ENCODE data around the gene PRKCZ. TPM values are rescaled to one million over a fixed set of nuclear protein-coding genes. Genes with fewer than 3 reads are reported as not detected.

The PRKCZ gene
- total RNA-seq, 1 donor from 2014 or later = 32.6 TPM

DNA sequence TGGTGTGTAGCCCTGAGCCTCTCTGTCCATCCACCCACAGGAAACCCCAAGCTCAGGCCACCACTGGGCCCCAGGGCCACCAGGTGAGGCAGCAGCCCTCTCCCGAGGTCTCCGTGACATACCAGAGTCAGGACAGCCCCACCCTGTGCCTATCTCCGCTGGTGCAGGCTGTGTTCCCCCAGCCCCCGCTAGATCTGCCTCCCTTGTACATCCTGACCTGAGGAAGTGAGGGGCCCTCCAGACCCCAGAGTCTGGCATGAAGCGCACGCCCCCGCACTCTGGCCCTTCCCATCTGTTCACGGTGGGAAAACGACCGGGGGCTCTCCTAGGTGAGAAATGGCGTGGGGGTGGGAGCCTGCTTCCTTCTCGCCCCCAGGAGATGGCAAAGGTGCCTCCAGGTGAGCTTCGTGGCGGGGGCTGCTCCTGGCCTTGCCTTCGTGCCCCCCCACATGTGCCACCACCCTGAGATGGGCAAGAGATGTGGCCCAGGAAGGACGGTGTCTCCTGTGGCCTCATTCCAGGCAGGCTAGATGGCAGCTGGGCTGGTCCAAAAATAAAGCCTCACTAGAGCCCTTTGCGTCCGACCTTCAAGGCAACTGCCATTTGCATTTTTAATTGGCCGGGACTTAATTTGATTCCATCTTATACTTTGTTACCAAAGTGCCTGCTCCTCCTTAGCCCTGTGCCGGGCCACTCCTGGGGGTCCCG lies 28.0 kb upstream of the PRKCZ start:
- Histone ChIP-seq H3K9ac (ENCODE audit: low read length) (no peak overlapping the region), H3K27ac (ENCODE audit: low read depth, low read length) (no peak overlapping the region), H3K9me3 (ENCODE audit: insufficient read depth, low read depth, low read length) (no peaks in the 10 kb centered on the region), H4K20me1 (ENCODE audit: insufficient read depth, low read length) (no peaks in the 10 kb centered on the region), H3K36me3 (ENCODE audit: insufficient read depth, low read length) (no peaks in the 10 kb centered on the region), H3K4me1 (ENCODE audit: insufficient read depth, low read length) (no peaks in the 10 kb centered on the region), H2AFZ (ENCODE audit: low read depth, low read length) (no peak overlapping the region), H3K79me2 (ENCODE audit: insufficient read depth, low read length) (no peaks in the 10 kb centered on the region), H3K27me3 (ENCODE audit: insufficient read depth, low read length) (peaks cover 35% of the 10 kb centered on the region), H3K4me3 (ENCODE audit: insufficient read depth, low read depth, low read length) (no peak overlapping the region), H3K4me2 (ENCODE audit: low read length) (no peak overlapping the region)
- no peak overlapping the region for H3K27ac Mint-ChIP-seq (ENCODE audit: unreplicated experiment)
- peaks cover 1% of the 10 kb centered on the region for H3K4me1 Mint-ChIP-seq (ENCODE audit: low read depth, unreplicated experiment)
- H3K36me3 Mint-ChIP-seq (ENCODE audit: low read depth, unreplicated experiment) = no peaks in the 10 kb centered on the region
- TF ChIP-seq EZH2 (IDR thresholded peaks at IDR 0.05; ENCODE audit: insufficient read depth, low read length) = no peak
- TF ChIP-seq, protein P1, sequence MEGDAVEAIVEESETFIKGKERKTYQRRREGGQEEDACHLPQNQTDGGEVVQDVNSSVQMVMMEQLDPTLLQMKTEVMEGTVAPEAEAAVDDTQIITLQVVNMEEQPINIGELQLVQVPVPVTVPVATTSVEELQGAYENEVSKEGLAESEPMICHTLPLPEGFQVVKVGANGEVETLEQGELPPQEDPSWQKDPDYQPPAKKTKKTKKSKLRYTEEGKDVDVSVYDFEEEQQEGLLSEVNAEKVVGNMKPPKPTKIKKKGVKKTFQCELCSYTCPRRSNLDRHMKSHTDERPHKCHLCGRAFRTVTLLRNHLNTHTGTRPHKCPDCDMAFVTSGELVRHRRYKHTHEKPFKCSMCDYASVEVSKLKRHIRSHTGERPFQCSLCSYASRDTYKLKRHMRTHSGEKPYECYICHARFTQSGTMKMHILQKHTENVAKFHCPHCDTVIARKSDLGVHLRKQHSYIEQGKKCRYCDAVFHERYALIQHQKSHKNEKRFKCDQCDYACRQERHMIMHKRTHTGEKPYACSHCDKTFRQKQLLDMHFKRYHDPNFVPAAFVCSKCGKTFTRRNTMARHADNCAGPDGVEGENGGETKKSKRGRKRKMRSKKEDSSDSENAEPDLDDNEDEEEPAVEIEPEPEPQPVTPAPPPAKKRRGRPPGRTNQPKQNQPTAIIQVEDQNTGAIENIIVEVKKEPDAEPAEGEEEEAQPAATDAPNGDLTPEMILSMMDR (IDR thresholded peaks at IDR 0.05; ENCODE audit: insufficient read depth, low read depth, low read length) = no peak
- no peaks in the 10 kb centered on the region for H3K9me3 Mint-ChIP-seq (ENCODE audit: unreplicated experiment)
- H3K27me3 Mint-ChIP-seq (ENCODE audit: low read depth, unreplicated experiment) = peaks cover 50% of the 10 kb centered on the region
- H3K4me3 Mint-ChIP-seq (ENCODE audit: unreplicated experiment) = no peak overlapping the region
- no peak for FAIRE-seq
- no peak for DNase-seq (ENCODE audit: low read depth)

DNA sequence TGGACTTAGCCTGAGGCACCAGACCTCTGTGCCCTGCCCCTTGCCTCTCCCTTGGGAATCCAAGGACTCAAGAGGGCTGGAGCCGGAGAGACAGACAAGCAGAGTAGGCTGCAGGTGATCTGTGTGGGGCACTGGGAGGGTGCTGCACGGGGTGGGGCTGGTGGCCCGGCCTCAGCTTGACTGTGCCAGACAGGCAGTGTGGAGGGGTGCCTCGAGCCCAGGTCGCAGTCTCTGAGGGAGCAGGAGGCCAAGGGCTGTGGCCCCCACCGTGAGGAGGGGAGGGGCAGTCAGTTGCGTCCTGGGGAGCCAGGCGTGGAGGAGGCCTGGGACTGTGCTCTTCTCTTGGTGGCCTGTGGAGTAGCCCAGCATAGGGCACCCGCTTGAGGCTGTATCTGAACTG lies 27.0 kb upstream of the PRKCZ start:
- Mint-ChIP-seq H3K27me3 (ENCODE audit: low read depth, unreplicated experiment) (peaks cover 43% of the 10 kb centered on the region), H3K36me3 (ENCODE audit: low read depth, unreplicated experiment) (no peaks in the 10 kb centered on the region), H3K27ac (ENCODE audit: unreplicated experiment) (no peak overlapping the region), H3K4me3 (ENCODE audit: unreplicated experiment) (no peak overlapping the region), H3K9me3 (ENCODE audit: unreplicated experiment) (no peaks in the 10 kb centered on the region), H3K4me1 (ENCODE audit: low read depth, unreplicated experiment) (peaks cover 1% of the 10 kb centered on the region)
- Histone ChIP-seq H3K4me1 (ENCODE audit: insufficient read depth, low read length) (no peaks in the 10 kb centered on the region), H3K4me3 (ENCODE audit: insufficient read depth, low read depth, low read length) (no peak overlapping the region), H3K36me3 (ENCODE audit: insufficient read depth, low read length) (no peaks in the 10 kb centered on the region), H3K79me2 (ENCODE audit: insufficient read depth, low read length) (no peaks in the 10 kb centered on the region), H2AFZ (ENCODE audit: low read depth, low read length) (no peak overlapping the region), H4K20me1 (ENCODE audit: insufficient read depth, low read length) (no peaks in the 10 kb centered on the region), H3K9me3 (ENCODE audit: insufficient read depth, low read depth, low read length) (no peaks in the 10 kb centered on the region), H3K27me3 (ENCODE audit: insufficient read depth, low read length) (peaks cover 27% of the 10 kb centered on the region), H3K27ac (ENCODE audit: low read depth, low read length) (no peak overlapping the region), H3K9ac (ENCODE audit: low read length) (no peak overlapping the region), H3K4me2 (ENCODE audit: low read length) (no peak overlapping the region)
- no peak for DNase-seq (ENCODE audit: low read depth)
- no peak for FAIRE-seq
- TF ChIP-seq, protein P1 (IDR thresholded peaks at IDR 0.05; ENCODE audit: insufficient read depth, low read depth, low read length) = no peak
- no peak for TF ChIP-seq EZH2 (IDR thresholded peaks at IDR 0.05; ENCODE audit: insufficient read depth, low read length)

DNA sequence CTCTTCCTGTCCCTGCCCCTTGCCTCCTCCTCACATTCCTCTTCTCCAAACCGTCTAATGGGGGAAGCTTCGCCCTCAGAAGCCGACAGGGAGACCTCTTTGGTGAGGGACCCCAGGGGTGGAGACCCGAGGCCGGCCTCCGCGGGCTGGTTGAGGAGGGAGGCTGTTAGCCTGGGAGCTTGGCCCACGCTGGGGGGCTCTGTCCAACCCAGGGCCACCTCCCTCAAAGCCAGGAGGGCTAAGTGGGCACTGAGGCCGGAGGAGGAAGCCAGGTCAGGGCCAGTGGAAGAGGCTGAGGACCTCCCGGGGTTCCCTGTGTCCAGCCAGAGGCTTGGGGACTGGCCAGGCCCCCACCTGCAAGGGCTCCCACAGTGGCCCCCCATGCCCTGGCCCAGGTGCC lies 25.8 kb upstream of the PRKCZ start:
- Histone ChIP-seq H3K9ac (ENCODE audit: low read length) (no peak overlapping the region), H2AFZ (ENCODE audit: low read depth, low read length) (no peak overlapping the region), H3K4me3 (ENCODE audit: insufficient read depth, low read depth, low read length) (no peak overlapping the region), H3K27ac (ENCODE audit: low read depth, low read length) (no peak overlapping the region), H3K79me2 (ENCODE audit: insufficient read depth, low read length) (no peaks in the 10 kb centered on the region), H3K27me3 (ENCODE audit: insufficient read depth, low read length) (peaks cover 21% of the 10 kb centered on the region), H3K9me3 (ENCODE audit: insufficient read depth, low read depth, low read length) (no peaks in the 10 kb centered on the region), H3K4me2 (ENCODE audit: low read length) (no peak overlapping the region), H3K4me1 (ENCODE audit: insufficient read depth, low read length) (no peaks in the 10 kb centered on the region), H3K36me3 (ENCODE audit: insufficient read depth, low read length) (no peaks in the 10 kb centered on the region), H4K20me1 (ENCODE audit: insufficient read depth, low read length) (no peaks in the 10 kb centered on the region)
- DNase-seq (ENCODE audit: low read depth) = no peak
- no peaks in the 10 kb centered on the region for H3K36me3 Mint-ChIP-seq (ENCODE audit: low read depth, unreplicated experiment)
- no peak overlapping the region for H3K4me3 Mint-ChIP-seq (ENCODE audit: unreplicated experiment)
- FAIRE-seq = no peak
- TF ChIP-seq, protein P1 (IDR thresholded peaks at IDR 0.05; ENCODE audit: insufficient read depth, low read depth, low read length) = no peak
- TF ChIP-seq EZH2 (IDR thresholded peaks at IDR 0.05; ENCODE audit: insufficient read depth, low read length) = no peak
- H3K9me3 Mint-ChIP-seq (ENCODE audit: unreplicated experiment) = no peaks in the 10 kb centered on the region
- no peaks in the 10 kb centered on the region for H3K4me1 Mint-ChIP-seq (ENCODE audit: low read depth, unreplicated experiment)
- no peak overlapping the region for H3K27ac Mint-ChIP-seq (ENCODE audit: unreplicated experiment)
- peaks cover 43% of the 10 kb centered on the region for H3K27me3 Mint-ChIP-seq (ENCODE audit: low read depth, unreplicated experiment)

Measured in astrocyte (in vitro differentiated cells and primary cell).